Immature natural killer cell (primary cell): Measurements from ENCODE around the gene CDKN1C. TPM values are rescaled to one million over a fixed set of nuclear protein-coding genes. Genes with fewer than 3 reads are reported as not detected.

Experiments used
- polyA plus RNA-seq, 3 donors: library from polyadenylated mRNA; unstranded; fragments of 300-500 nt; fragmentation: Illumina TruSeq; gene quantifications; one replicate each; pipeline ENCODE4 v1.2.3, GENCODE V29; 2021

CDKN1C gene
- polyA plus RNA-seq, 3 donors from 2014 or later = 0.24 TPM; not detected in 2

Other genes with a start within 250 kb of the CDKN1C start
- under 1 TPM in 2 of 3 donors, not detected in 1; 0.04 to 0.12 TPM for gene KCNQ1OT1, start 185.8 kb downstream of the CDKN1C start, polyA plus RNA-seq
- gene PHLDA2, start 43.6 kb upstream of the CDKN1C start, polyA plus RNA-seq = under 1 TPM in 1 of 3 donors, not detected in 2; 0.27 TPM
- 100 to 1,000 TPM; 131 to 157 (median 139) TPM for gene NAP1L4, start 106.6 kb upstream of the CDKN1C start, polyA plus RNA-seq
- 10 to 100 TPM; 32.6 to 48.9 (median 44.2) TPM for gene CARS1, start 171.6 kb upstream of the CDKN1C start, polyA plus RNA-seq